HG03521 (cell line): ENCODE measurements around the gene FAM184A.
"Not testable (repeated sequence)": the region's sequence is repeated elsewhere in the genome, so short reads cannot be mapped to it uniquely, and the experiment has no call there.

Experiments
- ATAC-seq: cut with Tn5 transposase; IDR thresholded peaks from one replicate; pipeline ENCODE4 v1.9.1; 2021; ENCODE audit warnings: mild to moderate bottlenecking, moderate library complexity; ENCODE audit not compliant: unreplicated experiment

The FAM184A gene

GRCh38 chr6:119078376-119079282, at the start of gene FAM184A:
Gene FAM184A, minus strand, starts transcription at chr6:119078664. Its CDS starts 365 bp downstream, at chr6:119078299.
- peak; percentile 60 for ATAC-seq

- no peak for ATAC-seq
Observed at GRCh38 chr6:119127627-119128026, 49.2 kb upstream of the FAM184A start.

GRCh38 chr6:119126826-119127225, 48.4 kb upstream of the FAM184A start:
- ATAC-seq = no peak

- ATAC-seq = no peak
Observed at GRCh38 chr6:119126140-119126539, 47.7 kb upstream of the FAM184A start.

- ATAC-seq = no peak
Observed at GRCh38 chr6:119125576-119125975, 47.1 kb upstream of the FAM184A start.

GRCh38 chr6:119124079-119124824, 45.8 kb upstream of the FAM184A start:
- ATAC-seq = no peak

- ATAC-seq = no peak
Observed at GRCh38 chr6:119122336-119122735, 43.9 kb upstream of the FAM184A start.

- no peak for ATAC-seq
Observed at GRCh38 chr6:119121367-119121766, 42.9 kb upstream of the FAM184A start.

- ATAC-seq = no peak
Observed at GRCh38 chr6:119119989-119120388, 41.5 kb upstream of the FAM184A start.

GRCh38 chr6:119119062-119119461, 40.6 kb upstream of the FAM184A start:
- ATAC-seq = not testable (repeated sequence)

GRCh38 chr6:119116712-119117281, 38.3 kb upstream of the FAM184A start:
- no peak for ATAC-seq

GRCh38 chr6:119113961-119114360, 35.5 kb upstream of the FAM184A start:
- ATAC-seq = no peak

GRCh38 chr6:119112812-119113530, 34.5 kb upstream of the FAM184A start:
- no peak for ATAC-seq

- peak; percentile 64 for ATAC-seq
Observed at GRCh38 chr6:119110601-119111548, 32.4 kb upstream of the FAM184A start.

- no peak for ATAC-seq
Observed at GRCh38 chr6:119109654-119110325, 31.3 kb upstream of the FAM184A start.

GRCh38 chr6:119108076-119108475, 29.6 kb upstream of the FAM184A start:
- no peak for ATAC-seq

- no peak for ATAC-seq
Observed at GRCh38 chr6:119105282-119105681, 26.8 kb upstream of the FAM184A start.

- no peak for ATAC-seq
Observed at GRCh38 chr6:119102901-119103300, 24.4 kb upstream of the FAM184A start.

- no peak for ATAC-seq
Observed at GRCh38 chr6:119100115-119100514, 21.7 kb upstream of the FAM184A start.
